ENCODE results near the gene EEIG1. TPM values are rescaled to one million over a fixed set of nuclear protein-coding genes. Genes with fewer than 3 reads are reported as not detected.

Gene EEIG1
- total and polyA plus RNA-seq, 10 of the 15 experiments (the other 5 are each of a cell fraction or from before 2014, with no cell fraction given), result 1.2 to 75.9 (median 9.0) TPM

- DNase-seq (ENCODE audit: low read depth, low spot score), result no peak
- Histone ChIP-seq H3K9me3 (replicated peaks; ENCODE audit: control insufficient read depth, insufficient read depth, low read length) (no peaks in the 10 kb centered on the region), H4K20me1 (ENCODE audit: control insufficient read depth, insufficient read depth) (peaks cover 14% of the 10 kb centered on the region), H2AFZ (ENCODE audit: control insufficient read depth, low read depth, low read length) (no peak overlapping the region), H3K9ac (ENCODE audit: control insufficient read depth, insufficient read depth, low read length) (no peak overlapping the region), H3K36me3 (ENCODE audit: control insufficient read depth in 2 of 2, insufficient read depth in 2 of 2, low read length in 1 of 2) (peaks cover 0 to 3% of the 10 kb centered on the region in 2 experiments; a peak in 2 of 4 replicates), H3K4me2 (ENCODE audit: control insufficient read depth, insufficient read depth) (no peak overlapping the region), H3K27me3 (replicated peaks in 1 of 2; ENCODE audit: control insufficient read depth in 2 of 2, insufficient read depth in 2 of 2, low read length in 1 of 2) (no peaks in the 10 kb centered on the region), H3K4me3 (no peak overlapping the region), H3K79me2 (ENCODE audit: control insufficient read depth, insufficient read depth, low read length) (peaks cover 39% of the 10 kb centered on the region), H3K27ac (ENCODE audit: control insufficient read depth, insufficient read depth) (no peak overlapping the region), H3K4me1 (ENCODE audit: control insufficient read depth, insufficient read depth, low read length) (peaks cover 54% of the 10 kb centered on the region)
- intact Hi-C loops (cut with micrococcal nuclease; ENCODE audit: unreplicated experiment) (no loop called here), in situ Hi-C loops (cut with MboI) (loop anchor here (10.0 kb wide), 1 partner anchor 66 kb away; no protein-coding TSS in a partner anchor)
- WGBS (ENCODE audit: insufficient coverage, insufficient replicate concordance, low lambda C conversion rate, missing lambda C conversion rate), result 93% methylated on average over 10 of the region's 10 CpGs
- ATAC-seq, result no peak
- FAIRE-seq, result no peak
- ChIA-PET CTCF (interaction anchor here (1.0 to 3.4 kb wide), 2 partner anchors 14 to 65 kb away, joined by 3 to 13 read pairs; no protein-coding TSS in a partner anchor), SMC1A (ENCODE audit: uncharacterized antibody, unreplicated experiment) (interaction anchor here (2.5 to 4.2 kb wide), 3 partner anchors 11 to 64 kb away, joined by 9 to 24 read pairs (median 14); partner anchors contain the start of gene EEIG1), RAD21 (ENCODE audit: unreplicated experiment) (interaction anchor here (1.6 kb wide), 1 partner anchor 66 kb away, joined by 3 read pairs; no protein-coding TSS in a partner anchor), POLR2A (no interaction called here)
- BruUV-seq (replicated peaks), result no TSS peak
- no peak for TF ChIP-seq ATF3 (IDR thresholded peaks at IDR 0.05; ENCODE audit: borderline replicate concordance, extremely low read depth, low read depth, low read length)
- TF ChIP-seq ZNF207 (IDR thresholded peaks at IDR 0.05; ENCODE audit: borderline replicate concordance), result no peak
- TF ChIP-seq HDAC6 (IDR thresholded peaks at IDR 0.05; ENCODE audit: unreplicated experiment), result no peak
- no peak for TF ChIP-seq RELA (IDR thresholded peaks at IDR 0.05; ENCODE audit: borderline replicate concordance, partially characterized antibody)
- no peak for TF ChIP-seq POLR2AphosphoS5 (IDR thresholded peaks at IDR 0.05; ENCODE audit: low read length)
- no peak for TF ChIP-seq JUND (IDR thresholded peaks at IDR 0.05; ENCODE audit: low read depth, low read length)
- no peak for TF ChIP-seq SUZ12 (IDR thresholded peaks at IDR 0.05; ENCODE audit: unreplicated experiment)
- no peak for TF ChIP-seq CBX3 (IDR thresholded peaks at IDR 0.05; ENCODE audit: borderline replicate concordance, low read depth)
- TF ChIP-seq MYC (IDR thresholded peaks at IDR 0.05; ENCODE audit: insufficient read depth, insufficient read length, insufficient replicate concordance, low read length, severe bottlenecking), result no peak
- no peak for TF ChIP-seq TBL1XR1 (IDR thresholded peaks at IDR 0.05; ENCODE audit: low read depth, low read length)
- no peak for TF ChIP-seq E4F1 (IDR thresholded peaks at IDR 0.05; ENCODE audit: borderline replicate concordance, partially characterized antibody)
Observed at GRCh38 chr9:127968700-127969383, 11.9 kb downstream of the EEIG1 start.
